ENCODE data around the gene PAPLN.

Gene PAPLN

GRCh38 chr14:73262427-73263183 is 25.3 kb downstream of the PAPLN start:
- POLR2A ChIA-PET (ENCODE audit: low non-redundant PET), result no interaction called here
- CTCF ChIA-PET, result interaction anchor here (0.6 kb wide), 1 partner anchor 217 kb away, joined by 4 read pairs; no protein-coding TSS in a partner anchor
- no peak overlapping the region for H3K27ac ChIP-seq
- no peak for TF ChIP-seq CTCF (conservative IDR thresholded peaks at IDR 0.05; ENCODE audit: low read depth)
- DNase-seq (ENCODE audit: low spot score), result no peak

GRCh38 chr14:73263606-73264005 is 26.3 kb downstream of the PAPLN start:
- TF ChIP-seq CTCF (conservative IDR thresholded peaks at IDR 0.05; ENCODE audit: low read depth), result no peak
- ChIA-PET CTCF (no interaction called here), POLR2A (ENCODE audit: low non-redundant PET) (no interaction called here)
- H3K27ac ChIP-seq, result no peak overlapping the region
- no peak for DNase-seq (ENCODE audit: low spot score)

GRCh38 chr14:73264080-73264884 is 27.0 kb downstream of the PAPLN start:
- TF ChIP-seq CTCF (conservative IDR thresholded peaks at IDR 0.05; ENCODE audit: low read depth), result no peak
- POLR2A ChIA-PET (ENCODE audit: low non-redundant PET), result no interaction called here
- no peak overlapping the region for H3K27ac ChIP-seq
- no peak for DNase-seq (ENCODE audit: low spot score)
- CTCF ChIA-PET, result interaction anchor here (0.5 kb wide), 1 partner anchor 35 kb away, joined by 3 read pairs; no protein-coding TSS in a partner anchor

- CTCF ChIA-PET, result interaction anchor here (0.5 to 0.6 kb wide), 2 partner anchors 36 to 262 kb away, joined by 3 to 4 read pairs; no protein-coding TSS in a partner anchor
- no peak for DNase-seq (ENCODE audit: low spot score)
- POLR2A ChIA-PET (ENCODE audit: low non-redundant PET), result no interaction called here
- TF ChIP-seq CTCF (conservative IDR thresholded peaks at IDR 0.05; ENCODE audit: low read depth), result no peak
- no peak overlapping the region for H3K27ac ChIP-seq
Measured at GRCh38 chr14:73264885-73265720, 27.8 kb downstream of the PAPLN start.

- DNase-seq (ENCODE audit: low spot score), result no peak
- no peak for TF ChIP-seq CTCF (conservative IDR thresholded peaks at IDR 0.05; ENCODE audit: low read depth)
- no peak overlapping the region for H3K27ac ChIP-seq
- ChIA-PET POLR2A (ENCODE audit: low non-redundant PET) (no interaction called here), CTCF (interaction anchor here (0.6 kb wide), 1 partner anchor 262 kb away, joined by 4 read pairs; no protein-coding TSS in a partner anchor)
Measured at GRCh38 chr14:73265721-73266046, 28.4 kb downstream of the PAPLN start.

- ChIA-PET CTCF (no interaction called here), POLR2A (ENCODE audit: low non-redundant PET) (no interaction called here)
- DNase-seq (ENCODE audit: low spot score), result no peak
- H3K27ac ChIP-seq, result no peak overlapping the region
- no peak for TF ChIP-seq CTCF (conservative IDR thresholded peaks at IDR 0.05; ENCODE audit: low read depth)
Measured at GRCh38 chr14:73266317-73266716, 29.0 kb downstream of the PAPLN start.

Measured in RWPE1 (cell line).